ENCODE data around the gene FAT1. TPM values are rescaled to one million over a fixed set of nuclear protein-coding genes. Genes with fewer than 3 reads are reported as not detected.
A peak's percentile ranks its signal among the peaks of the same experiment; 100 is the strongest.

The FAT1 gene
- polyA plus RNA-seq, 1 donor, result 186 TPM

DNA sequence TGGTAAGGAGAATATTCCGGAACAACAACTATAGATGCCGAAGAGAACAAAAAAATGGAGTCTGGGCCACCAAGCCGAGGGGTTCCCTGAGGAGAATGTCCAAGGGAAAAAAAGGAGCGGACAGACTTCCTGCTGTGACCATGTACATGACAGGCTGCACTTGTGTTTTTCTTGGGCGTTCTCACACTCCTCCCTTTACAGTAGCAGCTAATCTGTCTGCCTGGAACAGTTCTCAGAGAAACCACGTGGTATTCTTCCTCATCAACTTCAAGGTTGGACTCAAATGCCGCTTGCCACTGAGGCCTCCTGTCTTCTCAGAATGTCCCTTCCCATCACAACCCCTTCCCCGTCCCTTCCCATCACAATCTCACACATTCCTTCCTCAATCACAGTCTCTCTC, 137.5 kb downstream of the FAT1 start:
- WGBS (ENCODE audit: insufficient coverage, low lambda C conversion rate), result 100% methylated on average over 2 of the region's 8 CpGs
- DNase-seq, result no peak
- H3K27ac ChIP-seq (ENCODE audit: low read length), result no peak overlapping the region
- no peaks in the 10 kb centered on the region for H3K9me3 ChIP-seq (ENCODE audit: control insufficient read depth, low read depth, low read length)
- peaks cover 50% of the 10 kb centered on the region for H3K36me3 ChIP-seq (ENCODE audit: control insufficient read depth, insufficient read depth, low read length)
- no peaks in the 10 kb centered on the region for H3K4me1 ChIP-seq (ENCODE audit: control insufficient read depth, insufficient read depth, low read length)
- H3K4me3 ChIP-seq (ENCODE audit: low read length), result no peak overlapping the region
- H3K27me3 ChIP-seq (ENCODE audit: control insufficient read depth, insufficient read depth, low read length), result no peaks in the 10 kb centered on the region

DNA sequence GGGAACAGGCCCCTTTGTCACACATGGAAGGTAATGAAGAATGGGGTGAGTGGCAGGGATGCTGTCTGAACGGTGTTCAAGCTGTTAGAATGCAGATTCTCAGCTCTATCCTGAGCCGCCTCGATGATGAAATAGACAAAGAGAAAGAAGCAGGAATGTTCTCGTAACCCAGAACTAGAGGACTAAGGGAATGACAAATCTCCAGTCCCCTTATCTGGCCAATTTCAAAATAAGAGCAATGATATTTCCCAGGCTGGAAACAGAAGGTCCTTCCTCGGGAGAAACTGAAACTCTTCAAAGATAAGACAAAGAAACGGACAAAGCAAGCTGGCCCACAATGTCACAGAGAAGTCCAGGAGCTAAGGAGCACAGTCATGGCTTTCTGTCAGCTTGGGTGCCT, 138.7 kb downstream of the FAT1 start:
- Histone ChIP-seq H3K9me3 (ENCODE audit: control insufficient read depth, low read depth, low read length) (no peaks in the 10 kb centered on the region), H3K27me3 (ENCODE audit: control insufficient read depth, insufficient read depth, low read length) (no peaks in the 10 kb centered on the region), H3K27ac (ENCODE audit: low read length) (no peak overlapping the region), H3K4me3 (ENCODE audit: low read length) (no peak overlapping the region), H3K36me3 (ENCODE audit: control insufficient read depth, insufficient read depth, low read length) (peaks cover 46% of the 10 kb centered on the region), H3K4me1 (ENCODE audit: control insufficient read depth, insufficient read depth, low read length) (no peaks in the 10 kb centered on the region)
- no peak for DNase-seq
- 36% methylated on average over 2 of the region's 6 CpGs for WGBS (ENCODE audit: insufficient coverage, low lambda C conversion rate)

DNA sequence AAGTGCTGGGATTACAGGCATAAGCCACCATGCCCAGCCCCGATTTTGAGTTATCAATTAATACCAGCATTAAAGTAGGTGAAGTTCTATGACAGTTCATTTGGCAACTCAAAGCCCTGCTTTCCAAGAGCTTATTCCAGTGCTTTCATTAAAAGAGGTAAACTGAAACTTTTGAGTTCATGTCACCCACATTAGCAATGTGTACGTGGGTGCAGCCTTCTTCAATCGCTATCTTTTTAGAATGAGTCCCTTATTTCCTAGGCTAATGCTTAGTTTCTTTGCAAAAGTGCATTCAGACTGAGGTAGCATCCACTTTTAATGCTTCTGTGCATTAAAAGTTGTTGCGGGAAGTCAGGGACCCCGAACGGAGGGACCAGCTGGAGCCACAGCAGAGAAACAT, 142.2 kb downstream of the FAT1 start:
- WGBS (ENCODE audit: insufficient coverage, low lambda C conversion rate), result 100% methylated on average over 1 of the region's 6 CpGs
- H3K9me3 ChIP-seq (ENCODE audit: control insufficient read depth, low read depth, low read length), result no peaks in the 10 kb centered on the region
- no peak overlapping the region for H3K27ac ChIP-seq (ENCODE audit: low read length)
- no peaks in the 10 kb centered on the region for H3K4me1 ChIP-seq (ENCODE audit: control insufficient read depth, insufficient read depth, low read length)
- no peak for DNase-seq
- no peaks in the 10 kb centered on the region for H3K27me3 ChIP-seq (ENCODE audit: control insufficient read depth, insufficient read depth, low read length)
- H3K36me3 ChIP-seq (ENCODE audit: control insufficient read depth, insufficient read depth, low read length), result peaks cover 32% of the 10 kb centered on the region
- no peak overlapping the region for H3K4me3 ChIP-seq (ENCODE audit: low read length)

DNA sequence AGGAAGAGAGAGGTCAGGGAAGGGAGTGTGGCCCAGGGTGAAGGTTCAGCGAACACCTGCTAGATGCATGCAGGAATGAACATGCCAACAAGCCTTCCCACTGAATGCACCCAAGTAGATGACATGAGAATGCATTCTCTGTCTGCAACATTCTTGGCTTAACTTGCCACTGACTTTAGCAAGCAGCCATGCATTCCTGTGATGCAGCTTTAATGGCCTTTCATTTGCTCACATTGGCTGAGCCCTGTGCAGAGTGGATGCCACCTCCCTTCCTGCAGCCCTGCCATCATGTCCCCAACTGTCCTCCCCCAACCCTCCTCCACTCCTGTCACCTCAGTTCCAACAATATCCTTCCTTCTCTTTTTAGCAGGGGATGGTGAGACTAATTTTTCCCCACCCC, 143.0 kb downstream of the FAT1 start:
- H3K36me3 ChIP-seq (ENCODE audit: control insufficient read depth, insufficient read depth, low read length), result peaks cover 25% of the 10 kb centered on the region
- H3K4me3 ChIP-seq (ENCODE audit: low read length), result no peak overlapping the region
- WGBS (ENCODE audit: insufficient coverage, low lambda C conversion rate), result no CpG with 5 or more reads among the region's 1 CpG
- H3K9me3 ChIP-seq (ENCODE audit: control insufficient read depth, low read depth, low read length), result no peaks in the 10 kb centered on the region
- no peak overlapping the region for H3K27ac ChIP-seq (ENCODE audit: low read length)
- H3K4me1 ChIP-seq (ENCODE audit: control insufficient read depth, insufficient read depth, low read length), result no peaks in the 10 kb centered on the region
- no peaks in the 10 kb centered on the region for H3K27me3 ChIP-seq (ENCODE audit: control insufficient read depth, insufficient read depth, low read length)
- DNase-seq, result no peak

DNA sequence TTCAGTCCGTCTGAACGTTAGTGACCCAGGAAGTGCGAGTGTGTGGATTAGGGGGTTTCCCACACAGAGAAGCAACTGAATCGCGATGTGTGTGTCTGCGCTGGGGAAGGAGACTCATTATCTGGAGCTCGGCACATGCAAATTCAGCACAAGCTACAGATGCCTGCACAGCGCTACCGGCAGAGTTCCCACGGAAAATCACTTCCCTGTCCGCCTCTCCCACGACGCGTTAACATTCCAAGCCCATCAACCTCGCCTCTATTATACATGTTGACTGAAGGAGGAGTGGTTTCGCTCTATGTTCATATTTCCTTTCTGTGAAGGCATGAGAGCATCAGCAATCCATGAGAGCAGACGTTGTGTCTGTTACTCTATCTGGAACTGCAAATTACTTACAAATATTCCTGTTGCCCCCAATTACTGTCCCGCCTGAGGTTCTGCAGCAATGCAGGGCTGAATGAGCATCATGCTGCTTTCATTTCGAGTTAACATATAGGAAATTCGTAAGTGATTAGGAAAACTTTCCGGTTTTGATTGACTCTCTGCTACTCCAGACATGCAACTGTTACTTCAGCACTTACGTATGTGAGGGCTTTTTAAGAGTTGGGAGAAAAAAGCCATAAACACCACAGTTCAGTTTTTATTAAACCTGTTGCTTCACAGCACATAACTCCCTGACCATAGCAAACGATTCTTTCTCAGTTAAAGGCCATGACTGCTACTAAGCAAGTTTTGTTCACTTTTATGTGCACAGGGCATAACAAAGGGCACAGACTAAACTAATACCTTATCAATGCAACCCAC, 153.3 kb downstream of the FAT1 start:
- H3K9me3 ChIP-seq (ENCODE audit: control insufficient read depth, low read depth, low read length), result no peaks in the 10 kb centered on the region
- H3K36me3 ChIP-seq (ENCODE audit: control insufficient read depth, insufficient read depth, low read length), result no peaks in the 10 kb centered on the region
- 47% methylated on average over 4 of the region's 23 CpGs for WGBS (ENCODE audit: insufficient coverage, low lambda C conversion rate)
- H3K27ac ChIP-seq (ENCODE audit: low read length), result no peak overlapping the region
- DNase-seq, result peak; percentile 40 to 69
- no peaks in the 10 kb centered on the region for H3K27me3 ChIP-seq (ENCODE audit: control insufficient read depth, insufficient read depth, low read length)
- H3K4me3 ChIP-seq (ENCODE audit: low read length), result peak overlapping the region; percentile 32
- no peaks in the 10 kb centered on the region for H3K4me1 ChIP-seq (ENCODE audit: control insufficient read depth, insufficient read depth, low read length)

DNA sequence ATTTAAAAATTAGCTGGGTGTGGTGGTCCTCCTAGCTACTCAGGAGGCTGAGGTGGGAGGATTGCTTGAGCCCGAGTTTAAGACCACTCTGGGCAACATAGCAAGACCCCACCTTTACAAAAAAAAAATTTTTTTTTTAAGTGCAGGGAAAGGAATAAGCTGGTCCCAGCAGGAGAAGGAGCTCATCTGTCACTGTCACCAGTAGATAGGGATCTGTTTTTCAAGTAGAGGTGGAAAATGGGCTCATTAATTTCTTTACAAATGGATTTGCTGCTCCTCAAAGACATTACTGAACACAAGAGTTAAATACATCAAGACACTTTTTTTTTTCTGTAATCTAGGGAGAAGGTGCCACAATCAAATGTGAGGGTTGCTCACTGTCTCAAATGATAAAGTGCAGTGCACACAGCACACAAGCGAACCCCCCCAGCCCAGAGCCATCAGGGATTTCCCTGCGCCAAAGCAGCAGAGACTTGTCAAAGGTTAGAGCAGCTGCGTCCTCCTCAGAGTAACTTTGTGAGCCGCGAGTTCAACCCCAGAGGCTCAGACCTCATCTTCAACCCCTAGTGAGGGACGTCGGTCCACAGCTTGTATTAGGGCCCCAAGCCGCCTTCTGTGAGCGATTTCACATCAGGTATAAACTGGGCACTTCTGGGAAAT, 154.0 kb downstream of the FAT1 start:
- H3K36me3 ChIP-seq (ENCODE audit: control insufficient read depth, insufficient read depth, low read length), result no peaks in the 10 kb centered on the region
- DNase-seq, result peak in 1 of 2 donors; percentile 4

DNA sequence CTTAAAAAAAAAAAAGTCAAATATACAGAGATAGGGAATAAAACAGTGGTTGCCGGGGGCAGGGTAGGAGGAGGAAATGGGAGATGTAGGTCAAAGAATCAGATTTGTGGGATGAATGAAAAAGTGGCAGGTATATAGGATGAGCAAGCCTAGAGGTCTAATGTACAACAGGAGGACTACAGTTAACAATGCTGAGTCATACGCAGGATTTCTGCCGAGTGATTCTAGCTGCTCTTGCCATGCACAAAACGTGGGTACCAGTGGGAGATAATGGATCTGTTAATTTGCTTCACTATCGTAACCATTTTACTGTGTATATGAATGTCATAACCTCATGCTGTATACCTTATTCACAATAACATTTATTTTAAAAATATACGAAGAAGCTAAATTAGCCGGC, 157.6 kb downstream of the FAT1 start:
- Histone ChIP-seq H3K27ac (ENCODE audit: low read length) (no peak overlapping the region), H3K36me3 (ENCODE audit: control insufficient read depth, insufficient read depth, low read length) (no peaks in the 10 kb centered on the region), H3K9me3 (ENCODE audit: control insufficient read depth, low read depth, low read length) (no peaks in the 10 kb centered on the region), H3K4me1 (ENCODE audit: control insufficient read depth, insufficient read depth, low read length) (no peaks in the 10 kb centered on the region), H3K27me3 (ENCODE audit: control insufficient read depth, insufficient read depth, low read length) (no peaks in the 10 kb centered on the region), H3K4me3 (ENCODE audit: low read length) (no peak overlapping the region)
- DNase-seq, result no peak
- 85% methylated on average over 3 of the region's 7 CpGs for WGBS (ENCODE audit: insufficient coverage, low lambda C conversion rate)

More for the DNA sequence above, 154.0 kb downstream of the FAT1 start:
- H3K27ac ChIP-seq (ENCODE audit: low read length), result no peak overlapping the region
- no peaks in the 10 kb centered on the region for H3K9me3 ChIP-seq (ENCODE audit: control insufficient read depth, low read depth, low read length)
- peak overlapping the region; percentile 32 for H3K4me3 ChIP-seq (ENCODE audit: low read length)
- no peaks in the 10 kb centered on the region for H3K4me1 ChIP-seq (ENCODE audit: control insufficient read depth, insufficient read depth, low read length)
- H3K27me3 ChIP-seq (ENCODE audit: control insufficient read depth, insufficient read depth, low read length), result no peaks in the 10 kb centered on the region
- 80% methylated on average over 1 of the region's 10 CpGs for WGBS (ENCODE audit: insufficient coverage, low lambda C conversion rate)

DNA sequence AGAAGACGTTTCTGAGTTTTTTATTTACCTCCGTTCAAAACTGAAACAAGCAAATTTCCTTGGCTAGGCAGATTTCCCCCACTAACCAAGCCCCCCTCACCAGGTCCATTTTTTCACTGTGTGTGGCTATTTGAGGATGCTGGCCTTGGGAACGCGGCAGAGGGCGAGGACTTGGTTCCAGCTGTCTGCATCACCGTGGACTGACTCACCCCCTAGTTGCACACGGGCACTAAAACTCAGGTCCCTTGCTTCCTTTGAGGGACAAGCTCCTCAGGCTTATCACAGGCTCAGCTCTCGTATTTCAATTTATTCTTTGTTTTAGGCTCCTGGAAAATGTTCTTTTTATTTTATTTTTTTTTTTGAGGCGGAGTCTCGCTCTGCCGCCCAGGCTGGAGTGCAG, 159.9 kb downstream of the FAT1 start:
- no peak overlapping the region for H3K27ac ChIP-seq (ENCODE audit: low read length)
- no peaks in the 10 kb centered on the region for H3K27me3 ChIP-seq (ENCODE audit: control insufficient read depth, insufficient read depth, low read length)
- no peak overlapping the region for H3K4me3 ChIP-seq (ENCODE audit: low read length)
- no peaks in the 10 kb centered on the region for H3K36me3 ChIP-seq (ENCODE audit: control insufficient read depth, insufficient read depth, low read length)
- no peak for DNase-seq
- H3K9me3 ChIP-seq (ENCODE audit: control insufficient read depth, low read depth, low read length), result no peaks in the 10 kb centered on the region
- no peaks in the 10 kb centered on the region for H3K4me1 ChIP-seq (ENCODE audit: control insufficient read depth, insufficient read depth, low read length)
- WGBS (ENCODE audit: insufficient coverage, low lambda C conversion rate), result no CpG with 5 or more reads among the region's 11 CpGs

DNA sequence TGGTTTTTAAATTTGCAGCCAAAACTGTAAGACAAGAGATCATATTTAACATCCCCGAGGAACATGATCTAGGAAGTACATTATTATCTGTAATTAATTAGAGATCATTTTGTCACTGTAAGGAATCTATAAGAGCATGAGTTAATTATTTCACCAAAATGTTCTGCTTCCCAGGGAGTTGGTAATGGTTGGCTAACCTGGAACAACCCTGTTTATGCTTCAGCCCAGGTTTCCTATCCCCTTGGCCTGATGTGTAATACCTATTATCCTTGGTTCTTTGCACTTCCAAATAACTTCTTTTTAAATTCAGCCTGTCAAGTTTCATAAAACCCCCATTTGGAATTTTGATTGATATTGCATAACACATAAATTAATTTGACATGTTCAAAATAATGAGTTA, 161.9 kb downstream of the FAT1 start:
- H3K4me1 ChIP-seq (ENCODE audit: control insufficient read depth, insufficient read depth, low read length), result no peaks in the 10 kb centered on the region
- no peak overlapping the region for H3K27ac ChIP-seq (ENCODE audit: low read length)
- no peaks in the 10 kb centered on the region for H3K27me3 ChIP-seq (ENCODE audit: control insufficient read depth, insufficient read depth, low read length)
- no peaks in the 10 kb centered on the region for H3K36me3 ChIP-seq (ENCODE audit: control insufficient read depth, insufficient read depth, low read length)
- H3K4me3 ChIP-seq (ENCODE audit: low read length), result no peak overlapping the region
- no peak for DNase-seq
- WGBS (ENCODE audit: insufficient coverage, low lambda C conversion rate), result 100% methylated on average over 1 of the region's 1 CpG
- H3K9me3 ChIP-seq (ENCODE audit: control insufficient read depth, low read depth, low read length), result no peaks in the 10 kb centered on the region

DNA sequence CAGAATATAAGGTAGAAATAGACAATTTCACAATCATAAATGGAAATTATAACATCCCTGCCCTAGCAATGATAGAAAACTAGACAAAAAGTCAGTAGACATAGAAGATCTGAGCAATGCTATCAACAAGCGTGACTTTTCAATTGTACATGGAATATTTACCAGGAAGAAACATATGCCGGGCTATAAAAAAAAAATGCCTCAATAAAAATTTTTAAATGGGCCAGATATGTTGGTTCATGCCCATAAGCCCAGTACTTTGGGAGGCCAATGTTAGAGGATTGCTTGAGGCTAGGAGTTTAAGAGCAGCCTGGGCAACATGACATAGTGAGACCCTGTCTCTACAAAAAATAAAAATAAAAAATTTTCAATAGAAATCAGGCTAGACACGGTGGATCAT, 163.0 kb downstream of the FAT1 start:
- Histone ChIP-seq H3K36me3 (ENCODE audit: control insufficient read depth, insufficient read depth, low read length) (no peaks in the 10 kb centered on the region), H3K27me3 (ENCODE audit: control insufficient read depth, insufficient read depth, low read length) (peaks cover 4% of the 10 kb centered on the region), H3K4me3 (ENCODE audit: low read length) (no peak overlapping the region), H3K9me3 (ENCODE audit: control insufficient read depth, low read depth, low read length) (no peaks in the 10 kb centered on the region), H3K4me1 (ENCODE audit: control insufficient read depth, insufficient read depth, low read length) (no peaks in the 10 kb centered on the region), H3K27ac (ENCODE audit: low read length) (no peak overlapping the region)
- 100% methylated on average over 1 of the region's 3 CpGs for WGBS (ENCODE audit: insufficient coverage, low lambda C conversion rate)
- DNase-seq, result no peak
